A204.1 (cell line): ENCODE results near the gene CT55.
"Not testable (repeated sequence)": the region's sequence is repeated elsewhere in the genome, so short reads cannot be mapped to it uniquely, and the experiment has no call there.

Source experiments
- FAIRE-seq: peaks from 2 replicates; lab custom pipeline; 2012; peaks lifted over from hg19 to GRCh38; lab: Jason Lieb, UNC

The CT55 gene

GRCh38 chrX:135170877-135171519, at the start of gene CT55:
Gene CT55, minus strand, starts transcription at chrX:135171398. Its CDS starts 227 bp downstream, at chrX:135171171.
- no peak for FAIRE-seq

GRCh38 chrX:135213200-135213844, 42.1 kb upstream of the CT55 start:
- no peak for FAIRE-seq

GRCh38 chrX:135206427-135206826, 35.2 kb upstream of the CT55 start:
- FAIRE-seq = not testable (repeated sequence)

- FAIRE-seq = no peak
These were observed 29.1 kb upstream of the CT55 start for GRCh38 chrX:135200297-135200696.

GRCh38 chrX:135194684-135195083, 23.5 kb upstream of the CT55 start:
- no peak for FAIRE-seq

- no peak for FAIRE-seq
These were observed 22.5 kb upstream of the CT55 start for GRCh38 chrX:135193740-135194139.

- no peak for FAIRE-seq
These were observed 20.6 kb upstream of the CT55 start for GRCh38 chrX:135191838-135192237.

- no peak for FAIRE-seq
These were observed 14.7 kb upstream of the CT55 start for GRCh38 chrX:135185795-135186443.

GRCh38 chrX:135178636-135179035, 7.4 kb upstream of the CT55 start:
- no peak for FAIRE-seq

- no peak for FAIRE-seq
These were observed 730 bp downstream of the CT55 start for GRCh38 chrX:135170468-135170867.

GRCh38 chrX:135169534-135169933, 1.7 kb downstream of the CT55 start:
- FAIRE-seq = not testable (repeated sequence)

- no peak for FAIRE-seq
These were observed 2.7 kb downstream of the CT55 start for GRCh38 chrX:135168486-135168885.

- FAIRE-seq = not testable (repeated sequence)
These were observed 16.5 kb downstream of the CT55 start for GRCh38 chrX:135154688-135155087.

GRCh38 chrX:135126145-135126544, 45.1 kb downstream of the CT55 start:
- not testable (repeated sequence) for FAIRE-seq

GRCh38 chrX:135120056-135120576, 51.1 kb downstream of the CT55 start, which contains the start of gene ETDB:
Gene ETDB, minus strand, starts transcription at chrX:135120526. Its CDS starts 1,265 bp downstream, at chrX:135119261.
- not testable (repeated sequence) for FAIRE-seq

GRCh38 chrX:135116064-135116463, 55.1 kb downstream of the CT55 start:
- not testable (repeated sequence) for FAIRE-seq

GRCh38 chrX:135114392-135114791, 56.8 kb downstream of the CT55 start:
- no peak for FAIRE-seq

- no peak for FAIRE-seq
These were observed 58.5 kb downstream of the CT55 start for GRCh38 chrX:135112743-135113142.

GRCh38 chrX:135112096-135112729, 59.0 kb downstream of the CT55 start:
- FAIRE-seq = no peak

GRCh38 chrX:135109554-135109953, 61.6 kb downstream of the CT55 start:
- no peak for FAIRE-seq
